Jurkat, Clone E6-1 (cell line): ENCODE measurements around the gene PRRT4. TPM values are rescaled to one million over a fixed set of nuclear protein-coding genes. Genes with fewer than 3 reads are reported as not detected.

Experiments used
- DNase-seq: peaks from one replicate; pipeline ENCODE4 v3.0.0-alpha.2; 2011; ENCODE audit warnings: low read depth, low spot score
- H3K4me3 ChIP-seq: 2 replicates; pipeline ENCODE4 v1.5.1; 2011; ENCODE audit warnings: mild to moderate bottlenecking, low read length, control low read depth, moderate library complexity
- polyA plus RNA-seq: library from polyadenylated mRNA; unstranded; fragments of >200 nt; gene quantifications from one replicate; pipeline ENCODE4 v1.2.1, GENCODE V29; 2012; ENCODE audit warnings: missing spikeins; ENCODE audit not compliant: insufficient read length, insufficient read depth

Gene PRRT4
- 15.1 TPM for polyA plus RNA-seq

DNA sequence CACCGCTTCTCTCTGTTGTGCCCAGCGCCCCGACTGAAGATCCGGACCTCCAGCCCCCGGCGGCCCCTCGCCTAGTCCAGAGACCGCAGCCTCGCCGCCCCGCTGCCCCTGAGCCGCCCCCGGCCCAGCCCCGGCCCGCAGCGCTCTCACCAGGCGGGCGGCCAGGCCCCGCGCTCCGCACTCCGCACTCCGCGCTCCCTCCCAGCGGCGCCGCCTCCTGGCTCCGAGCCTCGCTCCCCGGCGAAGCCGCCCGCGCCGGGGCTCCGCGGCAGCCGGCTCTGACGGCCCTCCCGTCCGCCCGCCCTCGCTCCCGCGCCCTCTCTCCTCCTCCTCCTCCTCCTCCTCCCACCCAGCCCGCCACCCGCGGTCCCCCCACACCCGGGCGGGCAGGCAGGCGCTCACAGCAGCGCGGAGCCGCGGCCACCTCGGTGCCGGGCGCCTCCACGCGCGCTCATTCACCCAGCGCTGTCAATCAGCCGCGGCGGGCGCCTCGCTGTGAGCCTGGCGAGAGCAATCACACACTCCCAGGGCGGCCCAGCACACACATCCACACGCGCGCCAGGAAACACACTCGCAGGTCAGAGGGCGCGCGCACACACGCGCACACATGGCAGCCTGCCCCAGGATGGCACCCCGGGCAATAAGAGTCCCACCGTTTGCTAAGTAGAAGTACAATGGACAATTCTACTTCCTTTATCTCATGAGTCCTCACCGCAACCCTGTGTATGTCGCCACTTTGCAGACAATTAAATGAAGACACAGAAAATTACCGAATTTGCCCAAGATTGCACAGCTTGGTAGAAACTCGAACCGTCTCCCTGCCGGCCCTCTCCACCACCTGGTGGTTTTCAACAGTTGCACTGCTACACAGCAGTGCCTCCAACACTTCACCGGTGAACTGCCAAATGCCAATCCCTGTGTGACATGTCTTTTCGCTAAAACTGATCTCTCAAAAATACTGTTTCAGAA, at the start of gene PRRT4:
PRRT4 (minus strand) TSS at position 280 of the 969 bp plus-strand sequence.
- DNase-seq = peak; percentile 61
- peak within 1 kb of the TSS; percentile 68 for H3K4me3 ChIP-seq

DNA sequence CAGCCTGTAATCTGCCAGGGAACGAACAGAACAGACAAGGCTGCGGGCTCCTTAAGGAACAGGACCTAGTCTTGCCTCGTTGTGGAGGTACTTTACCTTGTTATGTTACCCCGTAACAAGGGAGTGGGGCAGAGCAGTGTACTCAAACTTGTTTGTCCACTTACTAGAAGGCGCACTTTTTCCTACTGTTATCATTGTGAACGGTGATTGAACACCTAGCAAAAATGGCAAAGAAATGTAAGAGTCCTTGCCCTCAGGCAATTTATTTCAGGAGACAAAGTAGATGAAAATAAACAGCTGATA, 48.9 kb upstream of the PRRT4 start:
- H3K4me3 ChIP-seq = peak overlapping the region; percentile 73
- no peak for DNase-seq

- H3K4me3 ChIP-seq = peak within 1 kb of the TSS; percentile 73
- DNase-seq = peak; percentile 41
Measured at GRCh38 chr7:128409596-128410450, 48.3 kb upstream of the PRRT4 start, which contains the start of gene IMPDH1. TSS of gene IMPDH1 (minus strand) at chr7:128409982. CDS start at chr7:128409901, 81 bp downstream.

- DNase-seq = no peak
- peak overlapping the region; percentile 73 for H3K4me3 ChIP-seq
Measured at GRCh38 chr7:128408709-128409595, 47.5 kb upstream of the PRRT4 start.

- DNase-seq = no peak
- H3K4me3 ChIP-seq = no peak overlapping the region
Measured at GRCh38 chr7:128407751-128408708, 46.5 kb upstream of the PRRT4 start.

GRCh38 chr7:128407233-128407589, 45.7 kb upstream of the PRRT4 start:
- H3K4me3 ChIP-seq = no peak overlapping the region
- no peak for DNase-seq

DNA sequence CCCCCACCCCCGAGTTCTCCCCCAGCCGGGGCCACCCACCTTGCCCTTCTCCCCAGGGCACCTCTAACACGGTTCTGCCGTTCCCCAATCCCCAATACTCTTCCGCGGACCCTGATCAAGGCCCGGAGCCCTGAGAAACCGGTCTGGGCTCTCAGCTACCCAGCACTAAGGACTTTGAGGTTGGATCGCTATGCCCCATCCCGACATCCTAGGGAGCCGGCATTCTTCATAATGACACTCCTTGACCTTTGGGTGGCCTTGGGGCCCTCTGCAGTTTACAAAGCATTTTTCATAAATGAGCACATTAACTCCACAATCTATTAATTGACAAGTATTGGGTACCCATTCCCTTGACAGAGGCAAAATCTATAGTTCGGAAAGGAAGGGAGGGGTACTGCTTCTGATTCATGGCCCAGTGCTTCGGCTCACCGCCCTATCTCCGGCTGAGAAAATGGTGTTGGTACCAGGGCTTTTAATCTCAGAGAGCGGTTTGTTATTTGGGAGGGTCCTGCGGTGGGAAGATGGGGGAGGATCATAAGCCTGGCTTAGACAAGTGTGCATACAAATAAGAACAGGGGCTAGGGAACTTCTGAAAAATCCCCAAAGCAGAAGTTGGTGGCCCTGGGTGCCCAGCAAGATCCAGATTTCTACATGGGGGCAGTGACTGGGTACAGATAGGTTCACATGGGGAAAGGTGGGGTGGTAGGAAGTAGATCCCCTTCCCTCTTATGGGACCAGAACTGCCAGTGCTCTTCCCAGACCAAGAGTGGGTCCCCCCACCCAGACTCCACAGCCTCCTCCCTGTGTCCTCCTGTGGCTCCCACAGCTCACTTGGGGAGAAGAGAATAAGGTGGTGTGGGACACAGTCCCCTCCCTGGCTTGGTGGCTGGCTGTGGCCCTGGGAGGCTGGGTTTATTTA, 45.1 kb upstream of the PRRT4 start:
- no peak overlapping the region; the same call in 1 of the 2 replicates for H3K4me3 ChIP-seq
- no peak for DNase-seq

DNA sequence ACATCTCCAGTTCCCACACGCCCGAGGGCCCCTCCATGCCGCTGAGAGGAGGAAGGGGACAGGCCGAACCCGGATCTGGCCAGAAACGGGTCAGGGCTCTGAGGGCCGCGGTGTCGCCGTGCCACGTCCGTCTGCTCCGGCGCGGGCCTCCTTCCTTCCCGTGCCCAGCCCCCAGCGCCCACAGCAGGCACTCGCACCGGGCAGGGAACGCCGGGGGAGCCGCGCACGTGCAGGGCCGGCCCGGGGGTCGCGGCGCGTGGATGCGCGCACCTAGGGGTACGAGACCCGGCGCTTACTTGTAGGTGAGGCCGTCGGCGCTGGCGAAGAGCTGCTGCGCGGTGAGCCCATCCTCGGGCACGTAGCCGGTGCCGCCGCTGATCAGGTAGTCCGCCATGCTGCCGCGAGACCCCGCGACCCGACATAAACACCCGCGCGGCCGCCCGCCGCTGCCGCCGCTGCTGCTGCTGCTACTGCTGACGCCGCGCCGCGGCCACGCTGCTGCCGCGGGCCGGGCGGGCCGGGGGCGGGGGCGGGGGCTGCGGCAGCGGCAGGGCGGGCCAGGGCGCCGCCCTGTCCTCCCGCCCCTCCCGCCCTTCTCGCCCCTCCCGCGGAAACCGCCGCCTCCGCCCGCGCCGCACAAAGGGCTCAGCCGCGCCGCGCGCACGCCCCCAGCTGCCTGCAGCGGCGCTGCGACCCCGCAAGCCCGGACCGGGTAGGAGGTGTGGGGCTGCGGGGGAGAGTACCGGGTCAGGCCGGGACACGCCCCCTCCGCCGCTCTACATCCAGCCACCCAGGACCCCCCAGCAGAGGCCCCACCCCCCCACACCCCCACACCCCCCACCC, 44.2 kb upstream of the PRRT4 start:
- peak; percentile 35 for DNase-seq
- peak overlapping the region; percentile 82 for H3K4me3 ChIP-seq

DNA sequence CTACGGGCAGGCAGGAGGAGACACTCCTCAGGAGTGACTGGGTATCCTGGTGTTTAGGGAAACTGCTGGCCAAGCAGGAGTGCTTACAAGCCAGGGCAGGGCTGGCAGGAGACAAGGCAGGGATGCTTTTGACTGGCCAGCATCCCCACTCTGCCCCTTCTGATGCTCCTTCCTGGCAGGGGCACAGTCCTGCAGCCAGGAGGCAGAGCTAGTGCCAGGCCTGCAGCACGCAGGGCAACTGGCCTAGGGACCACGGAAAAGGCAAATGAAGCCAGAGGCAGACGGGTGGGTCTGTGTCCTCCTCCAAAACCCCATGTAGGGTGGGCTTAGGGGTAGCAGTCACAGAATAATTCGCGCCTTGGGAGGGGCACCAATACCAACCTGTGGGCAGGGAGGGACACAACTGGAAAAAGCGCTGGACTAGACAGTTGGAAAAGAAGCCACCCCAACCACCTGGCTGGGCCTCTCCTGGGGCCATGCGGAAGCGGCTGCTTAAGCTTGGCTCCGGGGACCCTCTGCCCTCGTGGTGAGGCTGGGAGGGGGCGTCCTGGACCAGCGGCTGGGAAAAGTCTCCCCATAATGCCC, 43.5 kb upstream of the PRRT4 start:
- no peak for DNase-seq
- H3K4me3 ChIP-seq = peak overlapping the region; percentile 82

- H3K4me3 ChIP-seq = peak overlapping the region; percentile 82
- no peak for DNase-seq
Measured at GRCh38 chr7:128404143-128404681, 42.7 kb upstream of the PRRT4 start.

DNA sequence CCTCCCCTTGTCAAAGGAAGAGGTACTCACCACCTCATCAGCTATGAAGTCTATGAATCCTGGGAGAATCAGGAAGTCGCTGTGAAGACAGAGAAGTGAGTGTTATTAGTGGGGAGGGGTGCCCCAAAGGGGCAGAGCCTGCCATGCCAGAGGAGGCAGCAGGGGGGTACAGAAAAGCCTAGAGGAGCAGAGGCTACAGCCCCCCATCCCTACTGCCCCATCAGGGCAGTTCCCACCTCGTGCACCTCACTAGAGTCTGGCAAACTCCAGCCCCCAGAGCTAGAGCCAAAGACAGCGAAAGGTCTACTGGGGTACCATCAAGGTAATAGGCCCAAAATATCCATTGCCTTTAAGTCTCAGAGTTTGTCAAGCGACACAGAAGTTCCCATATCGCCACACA, 42.2 kb upstream of the PRRT4 start:
- no peak for DNase-seq
- H3K4me3 ChIP-seq = no peak overlapping the region

DNA sequence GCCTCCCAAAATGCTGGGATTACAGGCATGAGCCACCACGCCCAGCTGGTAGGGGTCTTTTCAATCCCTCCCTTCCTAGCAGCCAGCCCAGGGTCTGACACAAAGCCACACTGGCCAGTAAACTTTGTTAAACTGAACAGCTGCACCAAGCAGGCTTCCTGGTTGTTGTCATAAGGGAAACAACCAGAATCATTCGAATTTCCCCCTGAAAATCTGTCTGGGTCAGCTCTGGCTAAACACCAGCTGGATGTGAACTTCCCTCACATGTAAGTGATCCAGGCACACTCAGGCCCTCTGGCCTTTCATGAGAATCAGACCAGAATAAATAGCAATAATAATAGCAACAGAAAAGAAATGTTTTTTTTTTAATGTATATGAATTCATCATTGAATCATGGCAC, 40.9 kb upstream of the PRRT4 start:
- no peak for DNase-seq
- no peak overlapping the region for H3K4me3 ChIP-seq

- no peak overlapping the region for H3K4me3 ChIP-seq
- no peak for DNase-seq
Measured at GRCh38 chr7:128400566-128400965, 39.1 kb upstream of the PRRT4 start.

DNA sequence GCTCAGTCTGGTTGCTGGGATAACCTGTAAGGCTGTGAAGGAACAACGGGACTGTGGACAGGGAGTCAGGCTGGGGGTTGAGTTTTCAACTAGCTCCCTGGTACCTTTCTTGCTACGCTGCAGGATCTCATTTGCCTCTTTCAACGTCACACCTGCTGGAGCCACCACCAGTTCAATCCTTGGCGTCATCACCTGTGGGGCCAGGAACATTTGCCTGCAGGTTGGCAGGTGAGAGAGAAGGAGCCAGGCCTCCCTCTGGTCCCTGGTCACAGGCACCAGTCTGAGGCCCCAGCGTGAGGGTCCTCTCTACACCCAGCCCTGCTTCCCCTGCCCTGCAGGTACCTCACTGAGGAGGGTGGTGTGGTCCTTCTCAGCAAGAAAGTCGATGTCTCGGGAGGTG, 38.5 kb upstream of the PRRT4 start:
- H3K4me3 ChIP-seq = no peak overlapping the region
- no peak for DNase-seq

DNA sequence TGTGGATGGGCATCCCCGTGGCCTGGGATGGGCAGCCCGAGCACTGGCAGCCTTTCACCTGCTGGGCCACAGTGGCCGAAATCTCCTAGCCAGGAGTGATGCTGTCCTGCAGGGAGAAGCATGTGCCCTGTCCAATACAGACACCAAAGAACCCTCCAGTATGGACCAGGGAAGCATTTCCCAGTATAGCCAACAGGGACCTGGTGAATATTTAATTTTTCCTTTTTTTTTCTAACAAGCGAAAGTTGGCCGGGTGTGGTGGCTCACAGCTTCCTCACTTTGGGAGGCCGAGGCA, 37.3 kb upstream of the PRRT4 start:
- no peak for DNase-seq
- no peak overlapping the region for H3K4me3 ChIP-seq
